Heart right ventricle (tissue), 16 donors: Measurements from ENCODE around the gene CD99L2. TPM values are rescaled to one million over a fixed set of nuclear protein-coding genes. Genes with fewer than 3 reads are reported as not detected.
"Not testable (repeated sequence)": the region's sequence is repeated elsewhere in the genome, so short reads cannot be mapped to it uniquely, and the experiment has no call there.

Source experiments
- ATAC-seq, 8 donors: fragments of 200-7000 bp; cut with Tn5 transposase; one replicate each; pipeline ENCODE4 v1.9.1; 2020; ENCODE audit warnings: mild to moderate bottlenecking in 8 of 8, moderate library complexity in 8 of 8, moderate number of reproducible peaks in 1 of 8
- DNase-seq, 2 donors: peaks; one replicate each; pipeline ENCODE4 v3.0.0-alpha.2; 2020
- H3K27ac ChIP-seq, 10 donors: fragments of 200-600 bp; sonication (generic) in 2 of 10; one replicate each; pipeline versions ENCODE4 v1.5.0 to v1.8.0; 2020 to 2022; ENCODE audit warnings: mild to moderate bottlenecking in 3 of 10
- H3K27me3 ChIP-seq, 7 donors: fragments of 200-600 bp; one replicate each; pipeline ENCODE4 v1.8.0; 2021 to 2022; ENCODE audit warnings: mild to moderate bottlenecking in 2 of 7
- H3K36me3 ChIP-seq, 9 donors: fragments of 200-600 bp; sonication (generic) in 1 of 9; one replicate each; pipeline versions ENCODE4 v1.5.0 to v1.8.0; 2020 to 2022; ENCODE audit warnings: mild to moderate bottlenecking in 2 of 9
- H3K4me1 ChIP-seq, 9 donors: fragments of 200-600 bp; sonication (generic) in 1 of 9; one replicate each; pipeline versions ENCODE4 v1.5.0 to v1.8.0; 2020 to 2022; ENCODE audit warnings: mild to moderate bottlenecking in 4 of 9
- H3K4me3 ChIP-seq, 10 donors: fragments of 200-600 bp; sonication (generic) in 2 of 10; one replicate each; pipeline versions ENCODE4 v1.5.0 to v1.8.0; 2020 to 2022; ENCODE audit warnings: mild to moderate bottlenecking in 7 of 10, moderate library complexity in 2 of 10
- H3K9me3 ChIP-seq, 11 donors: fragments of 200-600 bp in 10 of 11; sonication (generic) in 2 of 11; one replicate each; pipeline versions ENCODE4 v1.5.0 to v1.8.0; 2013 to 2022; ENCODE audit warnings: mild to moderate bottlenecking in 2 of 11, control low read depth in 1 of 11, moderate library complexity in 1 of 11
- WGBS, 2 donors: extraction: QIAGEN DNeasy Blood & Tissue Kit; methylation state at CpG; one replicate each; pipeline ENCODE4 v1.1.7; 2013; ENCODE audit warnings: inconsistent platforms in 1 of 2; 5-methylcytosine and 5-hydroxymethylcytosine counted together
- intact Hi-C, 10 donors: fragments of 100-400 bp; cut with DNase I; formaldehyde crosslinking; loops; one replicate each; pipeline versions ENCODE4 v1.11.1 to v1.14.2; 2022
- polyA plus RNA-seq, 2 donors: library from polyadenylated mRNA; stranded (reverse); fragments of 200-250 nt; gene quantifications; one replicate each; pipeline ENCODE4 v1.2.3, GENCODE V29; 2013
- total RNA-seq, 10 donors: library from RNA; stranded (reverse); fragmentation: NEBNext Ultra II Directional in 3 of 10; extraction: Animal tissue kit (Norgen Biotek cat#: 25700) in 3 of 10; gene quantifications; one replicate each; pipeline versions ENCODE4 v1.2.1 to v1.2.4, GENCODE V29; 2021 to 2023
- TF ChIP-seq, protein P1 (sequence below), 9 donors: fragments of 200-600 bp; sonication (generic) in 2 of 9; IDR thresholded peaks; one replicate each; pipeline versions ENCODE4 v1.5.0 to v1.8.0; 2021 to 2022; ENCODE audit warnings: antibody characterized with exemption in 9 of 9, mild to moderate bottlenecking in 5 of 9, moderate library complexity in 1 of 9
- donor health status: Arrhythmogenic right ventricular cardiomyopathy.
- donor health status: ischemic (EF 13 %, LVEDD 7.1; RV severe dilation, severe dysfunction).
- donor health status: healthy with polysubstance abuse.
- donor health status: DM: no; HTN: yes; CAD: no.
- donor health status: DM: no; HTN: no; CAD: no.
- donor health status: ischemic (EF 25% LVEDD 6.9; RV normal size, moderate dysfunction).
- donor health status: ischemic (EF 25% LVEDD 5.7; RV mildly dilated, moderate dysfunction).
- donor health status: healthy.
- donor health status: DM: yes; HTN: yes; CAD: no.
- donor health status: Ischemic cardiomyopathy.
- donor health status: ischemic (EF 35%, LVEDD 5.7; RV mildly dilated, moderate dysfunction).
- donor health status: nonischemic (EF 11% LVEDD 7.7; RV severe dilation, severe dysfunction).
- donor health status: DM: yes; HTN: yes; CAD: no.
- donor health status: PGD.
- donor health status: ischemic (EF 29% LVEDD 5.4; RV normal size, mild dysfunction).
- donor health status: nonischemic (EF 23%, LVEDD 6.1; RV moderate dilation, normal function).

Gene CD99L2
- total and polyA plus RNA-seq, 12 donors = 32.6 to 122 (median 78.8) TPM

- Histone ChIP-seq H3K9me3 (no peaks in the 10 kb centered on the region), H3K4me1 (no peaks in the 10 kb centered on the region), H3K27ac (no peak overlapping the region), H3K27me3 (no peaks in the 10 kb centered on the region), H3K4me3 (no peak overlapping the region), H3K36me3 (no peaks in the 10 kb centered on the region)
- 77 to 86% methylated on average over 5 of the region's 5 CpGs for WGBS, 2 donors
- DNase-seq = no peak
- ATAC-seq = no peak
- intact Hi-C loops = no loop called here
- TF ChIP-seq, protein P1, sequence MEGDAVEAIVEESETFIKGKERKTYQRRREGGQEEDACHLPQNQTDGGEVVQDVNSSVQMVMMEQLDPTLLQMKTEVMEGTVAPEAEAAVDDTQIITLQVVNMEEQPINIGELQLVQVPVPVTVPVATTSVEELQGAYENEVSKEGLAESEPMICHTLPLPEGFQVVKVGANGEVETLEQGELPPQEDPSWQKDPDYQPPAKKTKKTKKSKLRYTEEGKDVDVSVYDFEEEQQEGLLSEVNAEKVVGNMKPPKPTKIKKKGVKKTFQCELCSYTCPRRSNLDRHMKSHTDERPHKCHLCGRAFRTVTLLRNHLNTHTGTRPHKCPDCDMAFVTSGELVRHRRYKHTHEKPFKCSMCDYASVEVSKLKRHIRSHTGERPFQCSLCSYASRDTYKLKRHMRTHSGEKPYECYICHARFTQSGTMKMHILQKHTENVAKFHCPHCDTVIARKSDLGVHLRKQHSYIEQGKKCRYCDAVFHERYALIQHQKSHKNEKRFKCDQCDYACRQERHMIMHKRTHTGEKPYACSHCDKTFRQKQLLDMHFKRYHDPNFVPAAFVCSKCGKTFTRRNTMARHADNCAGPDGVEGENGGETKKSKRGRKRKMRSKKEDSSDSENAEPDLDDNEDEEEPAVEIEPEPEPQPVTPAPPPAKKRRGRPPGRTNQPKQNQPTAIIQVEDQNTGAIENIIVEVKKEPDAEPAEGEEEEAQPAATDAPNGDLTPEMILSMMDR (IDR thresholded peaks at IDR 0.05) = no peak
These were observed 18.3 kb downstream of the CD99L2 start for GRCh38 chrX:150879855-150880807.

- H3K27me3 ChIP-seq, intact Hi-C loops, ATAC-seq, H3K36me3 ChIP-seq, DNase-seq, H3K9me3 ChIP-seq, H3K4me3 ChIP-seq, H3K27ac ChIP-seq: not testable (repeated sequence)
- H3K4me1 ChIP-seq = peaks cover 0 to 33% (median 15%) of the 10 kb centered on the region in 9 donors
- 93 to 98% methylated on average over 2 of the region's 2 CpGs for whole genome bisulfite sequencing, 2 donors
These were observed 22.8 kb downstream of the CD99L2 start for GRCh38 chrX:150875621-150876020.

DNA sequence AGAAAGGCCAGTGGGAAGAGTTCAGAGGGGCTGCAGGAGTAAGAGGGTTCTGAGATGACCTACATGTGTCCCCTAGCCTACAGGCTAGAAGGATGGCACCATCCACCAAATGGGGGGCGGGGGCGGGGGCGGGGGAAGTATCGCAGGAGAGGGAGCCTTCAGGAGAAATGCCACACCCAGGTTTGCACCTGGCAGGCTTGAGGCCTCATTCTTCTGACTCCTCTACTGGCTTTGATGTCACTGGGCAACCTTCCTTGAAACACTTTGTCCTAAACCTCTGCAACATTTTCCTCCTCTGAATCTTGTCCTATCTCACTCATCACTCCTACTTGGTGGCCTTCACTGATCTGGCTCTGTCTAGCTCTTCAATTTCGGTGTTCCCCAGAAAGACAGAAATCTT, 24.0 kb downstream of the CD99L2 start:
- no peak overlapping the region for H3K4me3 ChIP-seq
- ATAC-seq (no peak), DNase-seq (no peak)
- H3K27me3 ChIP-seq = no peaks in the 10 kb centered on the region
- peaks cover 0 to 45% (median 25%) of the 10 kb centered on the region in 9 donors for H3K4me1 ChIP-seq
- intact Hi-C loops = no loop called here
- peak overlapping the region in 7 of 10 donors; percentile 35 to 77 (median 66) for H3K27ac ChIP-seq
- no peaks in the 10 kb centered on the region for H3K9me3 ChIP-seq
- H3K36me3 ChIP-seq = no peaks in the 10 kb centered on the region
- WGBS, 2 donors = 94 to 100% methylated on average over 5 of the region's 5 CpGs
- TF ChIP-seq, protein P1 (IDR thresholded peaks at IDR 0.05) = no peak

DNA sequence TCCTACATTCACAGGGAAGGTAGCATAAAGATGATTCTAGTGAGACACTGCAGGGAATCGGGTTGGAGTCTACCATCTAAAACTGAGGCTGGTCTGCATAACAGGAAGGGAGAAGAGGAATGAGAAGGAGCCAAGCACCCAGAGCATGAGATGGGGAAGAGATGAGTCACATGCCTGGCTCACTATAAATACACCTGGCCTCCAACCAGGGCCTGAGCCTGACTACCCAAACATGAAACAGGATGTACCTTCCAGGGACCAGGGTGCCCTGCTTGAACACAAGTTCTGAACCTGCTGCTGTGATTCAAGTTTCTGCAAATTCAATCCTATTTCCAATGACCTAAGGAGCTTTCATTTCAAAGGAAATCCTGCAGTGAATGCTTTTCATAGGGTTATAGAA, 24.9 kb downstream of the CD99L2 start:
- ATAC-seq = peak in 6 of 8 donors; percentile 75 to 93 (median 84)
- DNase-seq = peak in 1 of 2 donors; percentile 31
- Histone ChIP-seq H3K36me3 (no peaks in the 10 kb centered on the region), H3K27me3 (no peaks in the 10 kb centered on the region), H3K4me3 (no peak overlapping the region), H3K9me3 (no peaks in the 10 kb centered on the region), H3K27ac (peak overlapping the region; percentile 35 to 77 (median 60)), H3K4me1 (peaks cover 0 to 52% (median 31%) of the 10 kb centered on the region in 9 donors)
- WGBS, 2 donors = 58 to 65% methylated on average over 1 of the region's 1 CpG
- intact Hi-C loops = no loop called here
- TF ChIP-seq, protein P1 (IDR thresholded peaks at IDR 0.05) = no peak
